NCI-H1436 (cell line): ENCODE data around the gene MYL12A.

Source experiments
- DNase-seq: peaks from one replicate; lab custom pipeline; 2025; lab: John Stamatoyannopoulos, UW

Gene MYL12A

DNA sequence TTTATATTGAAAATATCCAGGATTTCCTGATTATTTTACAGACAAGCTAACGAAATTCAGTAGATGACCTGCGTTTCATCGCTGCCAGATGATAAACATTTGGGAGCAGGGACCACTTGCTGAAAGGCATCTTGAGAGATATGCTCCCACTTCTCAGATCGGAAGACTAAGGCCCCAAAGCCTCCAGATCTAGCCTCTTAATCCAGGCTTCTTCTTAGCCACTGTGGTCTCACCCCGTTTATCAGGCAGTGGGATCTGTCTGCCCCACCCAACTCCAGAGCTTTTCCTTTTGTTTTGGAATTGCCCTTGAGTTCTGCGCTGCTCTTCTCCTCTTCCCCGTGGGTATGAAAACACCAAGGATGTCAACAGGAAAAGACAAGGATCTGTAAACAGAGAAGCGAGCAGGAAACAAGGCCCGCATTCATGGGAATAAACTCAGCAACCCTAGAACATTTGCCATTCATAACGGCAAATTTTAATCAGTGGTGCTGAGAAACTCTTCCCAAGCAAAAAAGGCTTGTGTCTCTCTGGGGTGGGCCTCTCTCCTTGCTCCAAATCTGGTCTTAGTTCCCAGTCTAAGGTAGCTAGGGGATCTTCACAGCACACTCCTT lies 35.8 kb downstream of the MYL12A start:
- no peak for DNase-seq

DNA sequence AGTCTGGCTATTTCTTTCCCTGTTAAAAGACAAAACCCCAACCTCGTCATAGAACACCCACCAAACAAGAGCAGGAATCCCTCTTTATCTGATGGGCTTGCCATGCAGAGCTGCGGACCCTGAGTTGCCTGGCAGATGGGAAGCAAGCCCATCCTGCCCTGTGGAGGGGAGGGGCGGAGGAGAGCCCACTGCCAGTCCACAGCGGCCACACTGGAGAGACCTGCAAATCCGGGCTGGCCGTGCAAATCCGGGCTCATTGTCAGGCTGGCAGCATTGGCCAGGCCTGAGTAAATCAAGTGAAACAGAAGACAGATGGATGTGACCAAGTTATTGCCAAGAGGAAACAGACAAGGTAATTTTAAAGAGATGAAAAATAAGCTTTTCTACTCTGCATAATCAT lies 36.3 kb downstream of the MYL12A start:
- no peak for DNase-seq

DNA sequence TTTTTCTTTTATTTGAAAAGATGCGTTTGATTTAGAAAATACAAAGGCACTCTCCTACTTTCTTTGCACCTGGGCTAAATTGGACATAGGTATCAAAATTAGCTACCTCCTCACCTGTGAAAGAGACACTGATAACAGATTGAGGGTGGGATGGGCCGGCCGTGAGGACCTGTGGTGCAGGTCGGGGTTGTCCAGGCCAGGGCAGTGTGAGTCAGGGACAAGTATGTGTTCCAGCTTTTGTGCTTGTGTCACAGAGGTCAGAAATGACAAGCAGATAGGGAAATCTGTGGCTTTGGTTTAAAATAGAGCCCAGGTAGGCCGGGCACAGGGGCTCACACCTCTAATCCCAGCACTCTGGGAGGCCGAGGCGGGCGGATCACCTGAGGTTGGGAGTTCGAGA lies 36.9 kb downstream of the MYL12A start:
- no peak for DNase-seq

DNA sequence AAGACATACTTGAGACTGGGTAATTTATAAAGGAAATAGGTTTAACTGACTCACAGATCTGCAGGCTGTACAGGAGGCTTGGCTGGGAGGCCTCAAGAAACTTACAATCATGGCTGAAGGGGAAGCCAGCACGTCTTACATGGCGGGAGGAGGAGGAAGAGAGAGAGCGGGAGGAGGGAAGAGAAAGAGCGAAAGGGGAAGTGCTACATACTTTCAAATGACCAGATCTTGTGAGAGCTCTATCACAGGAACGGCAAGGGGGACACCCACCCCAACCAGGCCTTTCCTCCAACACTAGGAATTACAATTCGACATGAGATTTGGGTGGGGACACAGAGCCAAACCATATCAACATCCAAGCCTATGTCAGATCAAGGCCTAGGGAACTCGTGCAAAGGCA lies 38.6 kb downstream of the MYL12A start:
- DNase-seq, result no peak

DNA sequence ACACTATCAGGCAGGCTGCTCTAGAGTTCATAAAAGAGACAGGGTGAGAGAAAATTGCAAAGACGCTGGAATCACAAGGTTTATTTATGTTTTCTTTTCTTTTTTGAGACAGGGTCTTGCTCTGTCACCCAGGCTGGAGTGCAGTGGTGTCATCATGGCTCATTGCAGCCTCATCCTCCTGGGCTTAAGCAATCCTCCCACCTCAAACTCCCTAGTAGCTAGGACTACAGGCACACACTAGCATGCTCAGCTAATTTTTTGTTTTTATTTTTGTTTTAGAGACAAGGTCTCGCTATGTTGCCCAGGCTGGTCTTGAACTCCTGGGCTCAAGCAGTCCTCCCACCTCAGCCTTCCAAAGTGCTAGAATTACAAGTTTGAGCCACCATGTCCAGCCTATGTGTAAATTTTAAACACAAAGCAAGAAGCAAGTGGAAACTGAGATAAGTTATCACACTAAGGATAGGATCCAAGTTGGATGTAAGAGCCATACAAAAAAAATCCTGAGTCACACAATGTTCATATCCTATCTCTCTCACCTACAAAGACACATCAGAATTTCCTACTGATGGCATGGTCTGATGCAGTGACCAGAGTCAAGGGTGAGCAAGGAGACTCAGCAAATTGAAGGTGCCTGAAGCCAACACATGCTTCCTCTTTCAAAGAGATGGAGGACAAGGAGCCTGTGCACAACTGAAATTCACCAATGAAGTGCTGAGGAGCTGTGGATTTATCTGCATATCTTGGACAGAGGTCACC lies 45.8 kb downstream of the MYL12A start:
- DNase-seq, result no peak

DNA sequence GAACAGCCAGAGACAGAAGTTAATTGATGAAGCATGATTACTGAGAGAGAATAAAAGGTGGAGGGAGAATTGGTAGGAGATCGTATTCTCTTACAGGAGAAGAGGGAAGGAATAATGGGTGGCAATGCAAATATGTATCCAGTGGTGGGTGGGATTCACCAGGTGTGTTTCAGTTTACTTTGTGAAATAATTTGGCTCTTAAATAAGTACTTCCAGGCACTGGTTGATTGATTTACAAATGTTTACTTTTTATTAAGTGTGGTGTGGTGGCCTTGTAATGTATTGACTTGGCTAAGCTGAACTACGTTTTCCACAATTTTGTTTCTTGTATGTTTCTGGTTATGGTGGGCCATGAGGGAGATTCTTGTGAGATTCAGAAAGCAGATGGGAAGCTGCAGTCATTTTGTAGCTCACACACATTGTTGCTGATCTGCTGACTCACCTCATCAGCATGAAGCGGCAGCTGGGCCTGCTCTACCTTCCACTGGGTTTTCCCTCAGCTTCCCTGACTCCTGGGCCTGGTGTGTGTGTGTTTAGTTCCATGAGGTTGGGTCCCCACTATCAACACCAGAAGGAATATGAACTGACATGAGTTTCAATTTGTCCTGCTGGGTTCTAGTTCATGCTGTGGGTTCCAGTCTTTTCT lies 47.0 kb downstream of the MYL12A start:
- no peak for DNase-seq

DNA sequence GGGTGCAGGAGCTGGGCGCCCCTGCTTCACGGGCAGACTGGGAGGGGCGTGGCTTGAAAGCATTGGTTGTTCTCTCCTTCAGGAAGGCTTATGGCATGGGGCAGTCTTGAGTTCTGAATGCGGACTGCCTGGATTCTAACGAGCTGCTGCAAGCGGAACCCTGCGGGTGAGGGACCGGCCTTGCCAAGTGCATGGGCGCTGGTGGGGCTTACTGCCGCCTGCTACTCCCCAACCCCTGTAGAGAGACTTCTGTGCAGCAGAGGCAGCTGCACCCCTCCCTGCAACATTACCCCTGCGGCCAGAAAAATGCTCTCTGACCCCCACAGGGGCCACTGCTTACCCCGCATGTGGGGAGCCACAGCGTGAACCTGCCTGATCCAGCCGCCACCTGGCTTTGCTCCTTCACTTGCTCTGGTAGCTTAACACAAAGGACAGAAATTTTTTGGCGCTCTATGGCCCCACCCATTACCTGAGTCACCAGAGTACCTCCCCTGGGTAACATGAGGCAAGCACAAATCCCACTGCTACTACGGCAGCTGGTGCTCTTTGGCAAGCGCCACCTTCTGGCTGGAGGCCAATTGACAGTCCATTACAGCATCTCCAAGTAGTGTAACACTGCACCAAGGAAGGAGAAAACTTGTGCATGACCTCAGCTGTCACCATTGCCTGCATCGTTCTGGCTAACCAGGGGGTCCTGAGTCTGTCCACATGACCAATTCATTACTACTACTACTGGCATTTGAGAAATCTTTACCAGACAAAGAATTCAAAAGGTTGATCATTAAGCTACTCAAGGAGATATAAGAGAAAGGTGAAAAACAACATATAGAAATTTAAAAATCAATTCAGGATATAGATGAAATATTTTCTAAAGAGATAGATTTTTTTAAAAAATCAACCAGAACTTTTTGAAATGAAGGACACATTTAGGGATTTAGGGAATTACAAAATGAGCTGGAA lies 49.7 kb downstream of the MYL12A start:
- DNase-seq, result no peak

DNA sequence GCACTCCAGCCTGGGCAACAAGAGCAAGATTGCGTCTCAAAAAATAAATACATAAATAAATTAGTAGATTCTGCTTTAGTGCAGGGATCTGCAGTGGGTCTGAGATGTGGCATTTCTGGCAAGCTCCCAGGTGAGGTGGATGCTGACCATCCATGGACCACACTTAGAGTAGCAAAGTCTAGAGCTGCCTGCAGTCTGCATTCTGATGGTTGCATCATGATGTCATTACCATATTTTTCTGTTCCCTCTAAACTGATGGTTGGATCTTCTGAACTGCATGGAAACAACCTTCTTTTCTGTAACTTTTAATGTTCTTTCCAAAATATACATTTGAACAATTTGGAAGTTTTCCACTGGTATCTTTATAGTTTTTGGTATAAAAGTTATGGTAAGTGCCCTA lies 57.2 kb downstream of the MYL12A start:
- DNase-seq, result no peak

DNA sequence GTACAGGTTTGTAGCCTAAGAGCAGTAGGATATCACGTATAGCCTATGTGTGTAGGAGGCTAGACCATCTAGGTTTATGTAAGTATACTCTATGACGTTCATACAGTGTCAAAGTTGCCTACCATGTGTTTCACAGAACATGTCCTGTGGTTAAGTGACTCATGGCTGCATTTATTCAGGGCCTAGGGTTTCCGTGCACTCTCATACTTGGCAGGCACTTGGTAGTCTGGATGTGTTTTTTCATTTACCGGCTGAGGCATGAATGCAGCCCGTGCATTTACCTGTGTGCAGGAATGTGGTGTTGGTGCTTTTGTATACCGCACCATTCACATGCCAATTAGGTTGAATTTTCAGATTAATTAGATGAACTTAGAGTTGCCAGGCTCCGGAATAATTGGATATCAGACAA lies 57.8 kb downstream of the MYL12A start:
- no peak for DNase-seq
